SJSA1 (cell line): ENCODE results near the gene MDN1. TPM values are rescaled to one million over a fixed set of nuclear protein-coding genes. Genes with fewer than 3 reads are reported as not detected.
"Not testable (repeated sequence)": the region's sequence is repeated elsewhere in the genome, so short reads cannot be mapped to it uniquely, and the experiment has no call there.

Source experiments
- DNase-seq, 2 experiments: peaks; one replicate each; pipeline ENCODE4 v3.0.0-alpha.2; 2015 to 2020; ENCODE audit warnings: low spot score in 2 of 2, low read depth in 1 of 2
- H3K27ac ChIP-seq: fragments of 250-450 bp; sonication (Bioruptor Pico); 2 replicates; pipeline ENCODE4 v1.5.1; 2020; ENCODE audit warnings: mild to moderate bottlenecking, moderate library complexity
- H3K27me3 ChIP-seq: fragments of 250-450 bp; sonication (Bioruptor Pico); replicated peaks from 2 replicates; pipeline ENCODE4 v1.5.1; 2020; ENCODE audit warnings: mild to moderate bottlenecking, moderate library complexity
- H3K36me3 ChIP-seq: fragments of 250-450 bp; sonication (Bioruptor Pico); 2 replicates; pipeline ENCODE4 v1.5.1; 2020; ENCODE audit warnings: mild to moderate bottlenecking
- H3K4me1 ChIP-seq: fragments of 250-450 bp; sonication (Bioruptor Pico); replicated peaks from 2 replicates; pipeline ENCODE4 v1.6.1; 2021; ENCODE audit warnings: mild to moderate bottlenecking
- H3K4me3 ChIP-seq: fragments of 250-450 bp; sonication (Bioruptor Pico); 2 replicates; pipeline ENCODE4 v1.5.1; 2020; ENCODE audit warnings: mild to moderate bottlenecking
- H3K9me3 ChIP-seq: fragments of 250-450 bp; sonication (Bioruptor Pico); replicated peaks from 2 replicates; pipeline ENCODE4 v1.5.1; 2020; ENCODE audit warnings: mild to moderate bottlenecking
- total RNA-seq: library from RNA; depleted of rRNA; stranded (reverse); fragments of >200 nt; shearing (Covaris generic); gene quantifications from 2 replicates; pipeline ENCODE4 v1.2.3, GENCODE V29; 2014

Gene MDN1
- total RNA-seq, 1 experiment from 2014 or later, result 16.6 TPM

GRCh38 chr6:89776583-89777233, 42.9 kb downstream of the MDN1 start:
- DNase-seq, result no peak
- no peaks in the 10 kb centered on the region for H3K27me3 ChIP-seq
- no peak overlapping the region for H3K27ac ChIP-seq
- H3K4me1 ChIP-seq, result no peaks in the 10 kb centered on the region
- H3K4me3 ChIP-seq, result no peak overlapping the region
- peaks cover 41% of the 10 kb centered on the region for H3K36me3 ChIP-seq
- H3K9me3 ChIP-seq, result no peaks in the 10 kb centered on the region

DNA sequence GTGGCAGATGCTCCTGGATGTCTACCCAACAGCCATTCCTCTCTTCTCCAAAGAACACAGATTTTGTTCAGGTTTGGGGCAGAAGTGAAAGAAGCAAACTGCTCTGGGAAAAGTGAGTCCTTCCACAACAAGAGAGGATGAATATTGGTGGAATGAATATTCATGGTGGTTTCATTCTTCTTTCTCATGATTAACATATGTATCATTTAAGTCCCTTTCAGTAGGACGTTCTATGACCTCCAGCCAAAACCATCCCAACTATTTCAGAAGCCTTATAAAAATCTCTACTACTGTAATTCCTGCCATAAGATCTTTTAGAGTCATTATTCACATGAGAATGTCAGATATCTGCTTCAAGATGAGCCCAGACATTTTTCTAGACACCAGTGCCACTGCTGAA, 44.4 kb downstream of the MDN1 start:
- H3K4me1 ChIP-seq, result no peaks in the 10 kb centered on the region

GRCh38 chr6:89769572-89769971, 50.0 kb downstream of the MDN1 start:
- Histone ChIP-seq H3K27ac (no peak overlapping the region), H3K4me3 (no peak overlapping the region), H3K9me3 (no peaks in the 10 kb centered on the region), H3K36me3 (peaks cover 55% of the 10 kb centered on the region), H3K4me1 (no peaks in the 10 kb centered on the region), H3K27me3 (no peaks in the 10 kb centered on the region)
- DNase-seq, result no peak

More for the DNA sequence above, 44.4 kb downstream of the MDN1 start:
- Histone ChIP-seq H3K4me3 (no peak overlapping the region), H3K27me3 (no peaks in the 10 kb centered on the region), H3K27ac (no peak overlapping the region), H3K36me3 (peaks cover 49% of the 10 kb centered on the region), H3K9me3 (no peaks in the 10 kb centered on the region)
- DNase-seq, result no peak

- Histone ChIP-seq H3K36me3 (peaks cover 49% of the 10 kb centered on the region), H3K4me1 (no peaks in the 10 kb centered on the region), H3K9me3 (no peaks in the 10 kb centered on the region), H3K4me3 (no peak overlapping the region), H3K27me3 (no peaks in the 10 kb centered on the region), H3K27ac (no peak overlapping the region)
- DNase-seq, result no peak
Observed at GRCh38 chr6:89768324-89768723, 51.3 kb downstream of the MDN1 start.

DNA sequence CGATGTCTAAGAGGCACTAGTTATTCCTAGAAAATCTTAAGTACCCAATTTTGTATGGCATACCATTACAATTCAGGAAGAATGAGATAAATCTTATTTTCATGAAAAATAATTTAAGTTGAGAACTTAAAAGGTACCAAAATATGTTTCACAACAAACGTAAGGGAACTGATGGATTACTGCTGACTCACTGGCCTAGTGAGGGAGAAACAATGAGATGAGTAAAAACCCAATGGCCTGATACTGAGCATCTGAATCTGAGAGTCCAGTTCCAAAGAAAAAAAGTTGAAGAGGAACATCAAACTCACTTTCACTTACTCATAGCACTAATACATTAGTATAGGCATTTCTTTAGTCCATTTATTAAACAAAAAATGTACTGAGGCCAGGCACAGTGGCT, 56.0 kb downstream of the MDN1 start:
- Histone ChIP-seq H3K36me3 (peaks cover 35% of the 10 kb centered on the region), H3K27me3 (no peaks in the 10 kb centered on the region), H3K27ac (no peak overlapping the region), H3K4me1 (no peaks in the 10 kb centered on the region), H3K9me3 (no peaks in the 10 kb centered on the region), H3K4me3 (no peak overlapping the region)
- no peak for DNase-seq

DNA sequence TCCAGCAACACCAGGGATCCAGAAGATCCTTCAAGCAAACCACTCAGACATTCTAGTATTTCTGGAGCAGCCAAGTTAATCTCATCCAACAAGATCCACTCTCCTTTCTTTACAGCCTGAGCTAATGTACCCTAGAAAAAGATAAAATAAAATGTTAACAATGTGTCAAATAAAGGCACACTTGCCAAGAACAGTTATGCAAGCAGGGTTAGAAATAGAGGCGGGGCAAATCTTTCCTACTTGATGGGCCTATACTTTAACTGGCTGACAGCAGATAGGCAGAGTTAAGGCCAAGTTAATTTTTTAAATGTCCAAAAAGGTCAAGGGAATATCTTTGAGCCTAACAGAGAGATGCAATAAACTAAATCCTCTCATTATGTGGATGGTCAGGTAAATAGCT, 60.8 kb downstream of the MDN1 start:
- no peak overlapping the region for H3K4me3 ChIP-seq
- no peaks in the 10 kb centered on the region for H3K9me3 ChIP-seq
- DNase-seq, result no peak
- no peaks in the 10 kb centered on the region for H3K4me1 ChIP-seq
- peaks cover 50% of the 10 kb centered on the region for H3K36me3 ChIP-seq
- no peak overlapping the region for H3K27ac ChIP-seq
- no peaks in the 10 kb centered on the region for H3K27me3 ChIP-seq

- no peak overlapping the region for H3K27ac ChIP-seq
- H3K4me1 ChIP-seq, result no peaks in the 10 kb centered on the region
- no peak overlapping the region for H3K4me3 ChIP-seq
- no peaks in the 10 kb centered on the region for H3K27me3 ChIP-seq
- H3K36me3 ChIP-seq, result peaks cover 63% of the 10 kb centered on the region
- DNase-seq, result no peak
- no peaks in the 10 kb centered on the region for H3K9me3 ChIP-seq
Observed at GRCh38 chr6:89750338-89750737, 69.3 kb downstream of the MDN1 start.

DNA sequence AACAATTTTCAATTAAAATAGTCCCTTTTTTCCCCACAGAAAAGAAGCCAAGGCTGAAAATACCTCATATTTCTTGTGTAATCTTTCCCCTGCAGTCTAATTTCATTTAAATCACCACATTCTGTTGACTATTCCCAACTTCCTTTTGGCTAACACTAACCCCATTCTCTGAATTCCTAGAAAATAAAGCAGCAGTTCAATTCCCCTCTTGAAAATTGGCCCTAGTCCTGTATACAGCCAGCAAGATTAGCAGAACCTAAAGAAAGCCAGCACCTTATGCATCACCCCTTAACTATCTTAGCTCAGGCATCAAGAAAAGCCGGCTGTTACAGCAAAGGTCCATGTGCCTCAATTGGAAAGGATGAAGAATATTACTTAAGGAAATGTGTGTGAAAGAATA, 69.7 kb downstream of the MDN1 start:
- H3K27me3 ChIP-seq, result no peaks in the 10 kb centered on the region
- no peak overlapping the region for H3K27ac ChIP-seq
- no peaks in the 10 kb centered on the region for H3K9me3 ChIP-seq
- H3K36me3 ChIP-seq, result peaks cover 65% of the 10 kb centered on the region
- no peak for DNase-seq
- no peak overlapping the region for H3K4me3 ChIP-seq
- H3K4me1 ChIP-seq, result no peaks in the 10 kb centered on the region

DNA sequence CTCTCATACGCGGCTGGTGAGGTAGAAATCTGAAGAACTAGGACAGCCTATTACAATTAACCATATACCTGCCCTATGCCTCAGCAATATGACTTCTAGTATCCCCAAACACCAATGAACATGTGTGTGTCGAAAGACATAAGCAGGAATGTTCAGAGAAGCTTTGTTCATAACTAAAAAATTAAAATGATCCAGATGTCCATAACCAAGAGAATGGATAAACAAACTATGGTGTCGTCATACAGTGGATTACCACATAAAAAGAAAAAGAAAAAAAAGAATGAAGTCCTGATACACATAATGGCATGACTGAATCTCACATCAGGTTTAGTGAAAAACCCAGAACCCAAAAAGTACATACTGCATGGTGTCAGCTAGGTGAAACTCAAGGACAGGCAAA, 73.9 kb downstream of the MDN1 start:
- H3K4me1 ChIP-seq, result no peaks in the 10 kb centered on the region
- H3K4me3 ChIP-seq, result no peak overlapping the region
- H3K9me3 ChIP-seq, result no peaks in the 10 kb centered on the region
- DNase-seq, result no peak
- no peaks in the 10 kb centered on the region for H3K27me3 ChIP-seq
- peaks cover 58% of the 10 kb centered on the region for H3K36me3 ChIP-seq
- no peak overlapping the region for H3K27ac ChIP-seq

GRCh38 chr6:89745096-89745495, 74.5 kb downstream of the MDN1 start:
- no peaks in the 10 kb centered on the region for H3K4me1 ChIP-seq
- H3K27me3 ChIP-seq, result no peaks in the 10 kb centered on the region
- peaks cover 60% of the 10 kb centered on the region for H3K36me3 ChIP-seq
- DNase-seq, result no peak
- no peak overlapping the region for H3K4me3 ChIP-seq
- H3K9me3 ChIP-seq, result no peaks in the 10 kb centered on the region
- H3K27ac ChIP-seq, result no peak overlapping the region

- DNase-seq, result no peak
- Histone ChIP-seq H3K4me3 (no peak overlapping the region), H3K36me3 (peaks cover 45% of the 10 kb centered on the region), H3K4me1 (no peaks in the 10 kb centered on the region), H3K9me3 (no peaks in the 10 kb centered on the region; the same call in 1 of the 2 replicates), H3K27me3 (no peaks in the 10 kb centered on the region; the same call in 1 of the 2 replicates), H3K27ac (no peak overlapping the region)
Observed at GRCh38 chr6:89736893-89737292, 82.7 kb downstream of the MDN1 start.

GRCh38 chr6:89734526-89734925, 85.1 kb downstream of the MDN1 start:
- DNase-seq, result no peak
- Histone ChIP-seq H3K9me3 (no peaks in the 10 kb centered on the region; the same call in none of the 2 replicates), H3K27me3 (no peaks in the 10 kb centered on the region; the same call in 1 of the 2 replicates), H3K27ac (no peak overlapping the region), H3K4me3 (no peak overlapping the region), H3K4me1 (no peaks in the 10 kb centered on the region), H3K36me3 (peaks cover 49% of the 10 kb centered on the region)

GRCh38 chr6:89731924-89732567, 87.5 kb downstream of the MDN1 start:
- DNase-seq, result no peak
- Histone ChIP-seq H3K9me3 (no peaks in the 10 kb centered on the region; the same call in 1 of the 2 replicates), H3K4me3 (no peak overlapping the region), H3K27ac (no peak overlapping the region), H3K4me1 (no peaks in the 10 kb centered on the region), H3K27me3 (no peaks in the 10 kb centered on the region), H3K36me3 (peaks cover 59% of the 10 kb centered on the region)

DNA sequence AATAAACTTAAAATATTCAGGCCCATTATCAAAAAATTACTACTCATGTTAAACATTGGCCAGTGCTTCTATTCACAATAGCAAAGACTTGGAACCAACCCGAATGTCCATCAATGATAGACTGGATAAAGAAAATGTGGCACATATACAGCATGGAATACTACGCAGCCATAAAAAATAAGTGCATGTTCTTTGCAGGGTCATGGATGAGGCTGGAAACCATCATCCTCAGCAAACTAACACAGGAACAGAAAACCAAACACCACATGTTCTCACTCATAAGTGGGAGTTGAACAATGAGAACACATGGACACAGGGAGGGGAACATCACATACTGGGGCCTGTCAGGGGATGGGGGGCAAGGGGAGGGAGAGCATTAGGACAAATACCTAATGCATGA, 88.3 kb downstream of the MDN1 start:
- H3K4me3 ChIP-seq, H3K9me3 ChIP-seq, H3K27me3 ChIP-seq, DNase-seq, H3K27ac ChIP-seq, H3K4me1 ChIP-seq: not testable (repeated sequence)
- H3K36me3 ChIP-seq, result peaks cover 60% of the 10 kb centered on the region
